NCI-H1417 treated with DMSO at 0.1 percent for 48 hours (cell line): ENCODE data around the gene CAPN10.

ENCODE experiments used
- DNase-seq: peaks from one replicate; lab custom pipeline; 2025; lab: John Stamatoyannopoulos, UW

The CAPN10 gene

DNA sequence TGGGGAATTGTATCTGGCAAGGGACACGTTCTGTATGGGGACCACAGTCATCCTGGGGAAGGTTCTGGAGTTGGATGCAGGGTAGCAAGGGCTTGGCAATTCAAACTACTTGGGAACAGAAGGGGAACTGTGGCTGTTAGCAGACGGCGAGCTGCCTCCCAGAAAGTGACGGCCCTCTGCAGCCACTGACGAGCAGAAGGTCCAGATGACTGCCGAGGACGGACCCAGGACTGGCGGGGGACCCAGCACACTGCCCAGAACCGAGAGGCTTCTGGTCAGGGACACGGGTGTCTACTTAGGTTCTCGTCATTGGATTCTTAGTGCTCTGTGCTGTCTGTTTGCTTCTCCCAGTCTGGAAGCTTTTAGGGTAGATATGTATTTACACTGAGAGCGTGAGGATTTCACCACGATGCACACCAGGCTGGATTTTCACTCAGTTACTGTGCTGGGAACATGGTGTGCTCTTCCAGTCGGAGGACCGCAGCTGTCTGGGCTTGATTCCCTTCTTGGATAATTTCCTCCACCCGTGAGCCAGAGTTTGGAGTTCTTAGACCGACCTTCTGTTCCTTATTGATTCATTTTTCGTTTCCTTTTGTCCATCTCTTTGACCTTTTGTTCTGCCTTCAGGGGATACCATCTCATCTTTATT, 52.1 kb downstream of the CAPN10 start:
- DNase-seq, result no peak

GRCh38 chr2:240639566-240639965, 53.0 kb downstream of the CAPN10 start:
- DNase-seq, result no peak

- DNase-seq, result no peak
Measured at GRCh38 chr2:240640939-240641338, 54.4 kb downstream of the CAPN10 start.

DNA sequence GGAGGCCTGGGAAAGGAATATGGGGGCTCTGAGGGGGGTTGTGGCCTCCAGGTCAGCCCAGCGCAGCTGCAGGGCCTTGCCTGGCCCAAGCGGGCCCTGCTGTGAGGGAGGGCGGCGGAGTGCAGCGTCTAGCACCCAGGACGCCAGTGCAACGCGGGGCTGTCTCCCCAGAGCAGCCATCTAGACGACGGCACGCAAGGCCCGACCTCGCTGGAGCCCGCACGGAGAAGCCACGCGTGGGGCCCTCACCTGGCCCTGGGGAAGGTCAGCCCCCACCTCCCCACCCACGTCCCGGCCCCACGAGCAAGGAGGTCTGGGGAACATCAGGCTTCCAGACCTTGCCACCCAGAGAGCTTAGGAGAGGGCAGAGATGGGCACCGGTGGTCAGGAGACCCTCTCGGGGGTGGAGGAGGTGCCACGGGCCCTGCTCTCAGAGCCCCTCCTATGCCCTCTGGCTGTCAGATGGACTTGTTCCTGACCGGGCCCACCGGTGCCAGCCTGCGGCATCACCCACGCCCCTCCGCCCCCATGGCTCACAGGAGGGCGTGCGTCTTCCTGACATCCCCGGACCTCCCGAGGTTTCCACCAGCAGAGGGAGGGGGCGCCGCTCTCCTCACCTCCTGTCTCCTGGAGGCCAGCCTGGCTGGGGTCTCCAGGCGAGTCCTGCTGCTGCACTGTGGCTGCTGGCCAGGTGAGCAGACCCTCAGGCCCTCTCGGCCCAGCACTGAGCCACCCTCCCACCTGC, 55.7 kb downstream of the CAPN10 start:
- DNase-seq, result no peak

DNA sequence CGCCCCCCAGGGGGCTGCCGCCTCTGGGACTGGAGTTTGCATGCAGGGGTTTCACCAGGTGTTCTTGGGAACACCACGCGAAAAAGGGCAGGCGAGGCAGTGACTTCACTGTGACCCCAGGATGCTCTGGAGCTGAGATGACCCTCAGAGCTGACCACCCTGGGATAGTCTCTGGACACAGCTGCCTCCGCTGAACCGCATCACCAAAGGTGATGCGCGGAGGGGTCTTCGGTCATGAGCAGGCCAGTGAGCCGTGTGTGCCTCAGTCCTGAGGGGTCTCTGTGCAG, 56.2 kb downstream of the CAPN10 start:
- DNase-seq, result no peak

DNA sequence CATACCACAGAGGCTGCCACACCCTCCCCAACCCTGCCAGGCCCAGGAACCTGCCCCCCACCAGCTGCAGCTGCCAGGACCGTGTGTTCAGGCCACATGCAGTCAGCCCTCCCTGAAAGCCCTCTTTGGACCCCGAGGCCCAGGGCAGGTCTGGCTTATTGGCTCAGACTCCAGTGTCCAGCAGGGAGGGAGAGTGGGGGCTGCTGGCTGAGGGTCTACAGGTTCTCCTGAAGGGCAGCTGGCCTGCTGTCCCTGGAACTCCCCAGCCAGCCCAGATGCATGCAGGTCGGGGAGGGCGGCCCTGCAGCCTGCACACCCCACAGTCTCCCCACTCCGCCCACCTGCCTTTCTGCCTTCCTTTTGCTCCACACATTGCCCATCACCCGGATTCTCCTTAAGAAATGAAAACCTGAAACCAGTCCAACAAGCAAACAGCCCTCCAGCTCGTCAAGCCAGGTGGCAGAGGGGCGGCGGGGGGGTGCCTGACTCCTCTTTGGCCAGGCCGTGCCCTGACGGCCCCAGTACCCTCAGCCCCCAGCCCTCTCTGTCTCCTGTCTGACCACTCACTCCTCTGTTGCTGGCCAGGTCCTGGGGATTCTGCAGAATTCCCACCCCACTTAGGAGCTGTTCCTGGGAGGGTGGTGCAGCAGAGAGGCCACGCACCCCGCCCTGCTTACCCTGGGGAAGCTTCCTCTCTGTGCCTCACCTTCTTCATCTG, 56.7 kb downstream of the CAPN10 start:
- no peak for DNase-seq

DNA sequence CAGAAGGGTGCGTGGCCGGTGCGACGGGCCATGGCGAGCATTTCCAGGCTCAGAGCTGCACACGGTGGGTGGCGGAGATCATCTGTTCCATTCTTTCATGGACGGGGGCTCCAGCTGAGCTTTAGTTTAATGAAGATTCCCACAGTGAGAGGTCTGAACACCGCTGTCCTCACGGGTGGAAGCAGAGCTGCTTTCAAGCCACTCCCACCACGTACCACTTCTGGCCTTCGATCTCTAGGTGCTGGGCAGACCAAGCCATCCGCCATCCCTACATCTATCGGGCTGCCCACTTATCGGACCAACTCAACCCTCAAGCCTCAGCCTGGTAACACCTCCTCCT, 57.2 kb downstream of the CAPN10 start:
- no peak for DNase-seq

DNA sequence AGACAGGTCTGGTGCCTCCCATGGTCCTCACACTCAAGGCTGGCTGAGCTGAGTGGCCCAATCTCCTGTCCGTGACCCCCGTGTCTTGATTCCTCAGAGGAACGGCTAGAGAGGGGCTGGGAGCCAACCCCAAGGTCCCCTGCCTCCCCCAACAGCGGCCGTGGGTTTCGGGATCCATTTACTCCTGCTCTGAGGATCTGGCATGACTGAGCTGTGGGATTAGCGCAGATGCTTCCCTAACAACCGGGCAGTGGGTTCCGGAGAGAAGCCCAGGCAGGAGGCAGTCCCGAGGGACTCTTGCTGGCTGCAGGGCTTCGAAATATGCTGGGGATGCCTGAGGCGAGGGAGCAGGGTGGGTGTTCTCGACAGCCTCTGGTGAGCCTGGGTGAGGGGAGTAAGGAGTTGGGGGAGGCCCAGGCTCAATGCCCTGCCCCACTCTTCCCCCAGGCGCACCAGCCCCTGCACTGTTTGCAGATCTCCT, 57.7 kb downstream of the CAPN10 start:
- no peak for DNase-seq

DNA sequence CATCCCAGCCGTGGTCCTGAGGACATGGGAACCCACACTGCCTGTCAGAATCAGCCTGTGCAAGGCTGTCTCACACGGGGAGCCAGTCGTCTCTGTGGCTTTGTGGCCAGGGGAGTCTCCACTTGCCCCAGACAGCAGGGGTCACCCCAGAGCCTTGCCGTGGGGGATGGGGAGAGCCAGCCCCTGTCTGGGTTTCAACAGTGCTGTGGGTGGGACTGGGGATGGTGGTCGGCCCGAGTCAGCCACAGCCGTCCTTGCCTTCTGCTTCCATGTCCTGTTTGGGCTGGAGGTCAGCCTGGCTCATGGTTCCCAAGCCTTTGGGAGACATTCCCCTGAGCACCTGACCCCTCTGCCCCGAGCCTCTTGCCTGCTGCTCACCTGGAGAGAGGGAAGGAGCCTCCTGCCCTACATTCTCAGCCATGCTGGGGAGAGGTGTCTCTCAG, 58.3 kb downstream of the CAPN10 start:
- DNase-seq, result no peak

DNA sequence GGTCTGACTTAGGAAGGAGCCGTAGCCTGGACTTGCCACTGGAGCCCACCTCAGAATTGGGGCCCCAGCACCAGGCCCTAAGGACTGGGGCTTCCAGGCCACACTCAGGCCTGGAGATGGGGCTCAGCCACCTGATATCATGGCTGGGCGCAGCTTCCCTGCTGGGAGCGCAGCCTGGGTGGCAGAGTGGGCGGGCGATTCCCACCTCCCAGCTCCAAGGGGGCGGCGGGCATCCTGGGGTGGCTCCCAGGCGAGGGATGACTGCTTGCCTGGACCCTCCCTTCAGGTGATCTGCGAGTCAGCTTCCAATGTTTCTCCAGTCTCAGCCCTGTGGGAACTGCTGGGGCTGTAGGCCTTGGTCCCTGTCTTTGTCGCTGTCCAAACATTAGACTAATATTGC, 58.8 kb downstream of the CAPN10 start:
- DNase-seq, result no peak

- no peak for DNase-seq
Measured at GRCh38 chr2:240645801-240646175, 59.3 kb downstream of the CAPN10 start.

GRCh38 chr2:240646176-240646899, 59.8 kb downstream of the CAPN10 start:
- DNase-seq, result no peak

- DNase-seq, result no peak
Measured at GRCh38 chr2:240646900-240647502, 60.5 kb downstream of the CAPN10 start.

GRCh38 chr2:240647503-240648154, 61.1 kb downstream of the CAPN10 start:
- DNase-seq, result no peak

DNA sequence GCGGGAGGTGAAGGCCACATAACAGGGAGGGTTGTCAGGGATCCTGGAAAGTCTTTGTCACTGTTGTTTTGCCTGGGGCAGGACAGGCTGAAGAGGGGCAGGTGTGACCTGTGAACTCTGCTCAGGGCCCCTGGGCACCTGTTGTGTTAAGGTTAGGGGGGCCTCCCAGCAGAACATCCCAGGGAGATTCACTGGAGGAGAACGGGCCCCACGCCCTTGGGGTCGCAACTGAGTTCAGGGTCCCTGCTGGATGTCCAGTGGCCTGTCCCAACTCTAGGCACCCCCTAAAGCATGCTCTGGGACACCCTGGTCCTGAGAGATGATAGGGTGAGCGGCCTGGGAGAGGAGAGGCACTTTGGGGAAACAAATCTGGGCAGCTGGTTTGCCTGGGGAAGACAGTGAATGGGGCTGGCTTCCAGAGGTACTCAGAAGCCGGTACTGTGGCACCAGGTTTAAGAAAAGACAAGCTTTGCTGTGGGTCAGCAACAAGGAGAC, 61.7 kb downstream of the CAPN10 start:
- DNase-seq, result no peak
